ENCODE results near the gene CLNK.

DNA sequence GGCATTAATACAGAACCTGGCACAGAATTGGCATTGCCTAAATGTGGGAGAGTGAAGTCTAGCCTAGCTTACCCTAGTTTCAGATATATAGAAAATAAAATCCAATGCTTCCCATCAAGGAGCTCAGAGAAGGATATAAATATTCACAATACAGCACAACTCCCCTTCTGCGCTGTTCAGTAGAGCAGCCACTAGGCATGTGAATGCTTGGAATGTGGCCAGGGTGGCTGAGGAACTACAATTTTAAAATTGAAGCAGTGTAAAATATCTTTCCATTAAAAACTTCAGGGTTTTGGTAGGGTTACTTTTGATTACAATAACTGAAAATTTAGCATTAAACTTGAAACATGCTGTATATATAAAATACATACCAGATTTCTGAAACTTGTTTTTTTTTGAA, 246.8 kb downstream of the CLNK start:
- no peak for TF ChIP-seq POLR2A (IDR thresholded peaks at IDR 0.05)
- TF ChIP-seq, protein P1, sequence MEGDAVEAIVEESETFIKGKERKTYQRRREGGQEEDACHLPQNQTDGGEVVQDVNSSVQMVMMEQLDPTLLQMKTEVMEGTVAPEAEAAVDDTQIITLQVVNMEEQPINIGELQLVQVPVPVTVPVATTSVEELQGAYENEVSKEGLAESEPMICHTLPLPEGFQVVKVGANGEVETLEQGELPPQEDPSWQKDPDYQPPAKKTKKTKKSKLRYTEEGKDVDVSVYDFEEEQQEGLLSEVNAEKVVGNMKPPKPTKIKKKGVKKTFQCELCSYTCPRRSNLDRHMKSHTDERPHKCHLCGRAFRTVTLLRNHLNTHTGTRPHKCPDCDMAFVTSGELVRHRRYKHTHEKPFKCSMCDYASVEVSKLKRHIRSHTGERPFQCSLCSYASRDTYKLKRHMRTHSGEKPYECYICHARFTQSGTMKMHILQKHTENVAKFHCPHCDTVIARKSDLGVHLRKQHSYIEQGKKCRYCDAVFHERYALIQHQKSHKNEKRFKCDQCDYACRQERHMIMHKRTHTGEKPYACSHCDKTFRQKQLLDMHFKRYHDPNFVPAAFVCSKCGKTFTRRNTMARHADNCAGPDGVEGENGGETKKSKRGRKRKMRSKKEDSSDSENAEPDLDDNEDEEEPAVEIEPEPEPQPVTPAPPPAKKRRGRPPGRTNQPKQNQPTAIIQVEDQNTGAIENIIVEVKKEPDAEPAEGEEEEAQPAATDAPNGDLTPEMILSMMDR (IDR thresholded peaks at IDR 0.05): no peak

Measured in esophagus squamous epithelium (tissue), 4 donors.